ENCODE data around the gene EAPP. TPM values are rescaled to one million over a fixed set of nuclear protein-coding genes. Genes with fewer than 3 reads are reported as not detected.

The EAPP gene
- total and polyA plus RNA-seq, 2 of the 13 experiments (the other 11 are each of a cell fraction or from before 2014, with no cell fraction given), result 68.7 to 110 TPM

GRCh38 chr14:34539407-34540180, at the start of gene EAPP (continued):
- no peak for TF ChIP-seq CEBPZ (IDR thresholded peaks at IDR 0.05; ENCODE audit: low read length)
- TF ChIP-seq PCBP1 (IDR thresholded peaks at IDR 0.05; ENCODE audit: borderline replicate concordance, low read depth, low read length), result peak; percentile 98
- TF ChIP-seq SMARCC2 (IDR thresholded peaks at IDR 0.05), result 0 out of 2 replicates have a peak, but pooled peaks have one; percentile 7
- TF ChIP-seq CCAR2 (optimal IDR thresholded peaks at IDR 0.05; ENCODE audit: low read depth, low read length), result no peak
- peak; percentile 91; the same call in 1 of the 2 replicates for TF ChIP-seq ZBED4 (CRISPR knock-in tag; IDR thresholded peaks at IDR 0.05; ENCODE audit: borderline replicate concordance)
- peak; percentile 92; the same call in 1 of the 2 replicates for TF ChIP-seq REXO4 (CRISPR knock-in tag; IDR thresholded peaks at IDR 0.05; ENCODE audit: borderline replicate concordance)
- peak; percentile 95 for TF ChIP-seq FOXP4 (CRISPR knock-in tag; IDR thresholded peaks at IDR 0.05)
- peak; percentile 96 for TF ChIP-seq ZNF639 (CRISPR knock-in tag; conservative IDR thresholded peaks at IDR 0.05)
- TF ChIP-seq ZNF282 (IDR thresholded peaks at IDR 0.05; ENCODE audit: partially characterized antibody), result no peak
- TF ChIP-seq ZNF121 (CRISPR knock-in tag; IDR thresholded peaks at IDR 0.05), result no peak
- TF ChIP-seq ZNF580 (CRISPR knock-in tag; IDR thresholded peaks at IDR 0.05; ENCODE audit: borderline replicate concordance, low read depth), result peak; percentile 99
- TF ChIP-seq ZNF614 (CRISPR knock-in tag; IDR thresholded peaks at IDR 0.05; ENCODE audit: borderline replicate concordance), result peak; percentile 99
- no peak for TF ChIP-seq ARID2 (CRISPR knock-in tag; IDR thresholded peaks at IDR 0.05; ENCODE audit: borderline replicate concordance)
- TF ChIP-seq ZNF296 (CRISPR knock-in tag; conservative IDR thresholded peaks at IDR 0.05), result peak; percentile 92; the same call in 1 of the 2 replicates
- TF ChIP-seq ZFP1 (CRISPR knock-in tag; IDR thresholded peaks at IDR 0.05), result peak; percentile 90; the same call in 1 of the 2 replicates
